Mesodermal cell (in vitro differentiated cells): Measurements from ENCODE around the gene MYL5.

Experiments used
- H3K27ac ChIP-seq: 2 replicates; pipeline ENCODE4 v1.7.0; 2013; ENCODE audit warnings: mild to moderate bottlenecking, low read depth, low read length, moderate library complexity; ENCODE audit not compliant: severe bottlenecking
- H3K36me3 ChIP-seq: 2 replicates; pipeline ENCODE4 v1.7.1; 2013; ENCODE audit warnings: mild to moderate bottlenecking, low read length, moderate library complexity; ENCODE audit not compliant: control insufficient read depth, insufficient read depth
- H3K4me1 ChIP-seq: one replicate; pipeline ENCODE4 v1.7.1; 2013; ENCODE audit warnings: mild to moderate bottlenecking, low read length; ENCODE audit not compliant: insufficient read depth, control insufficient read depth, poor library complexity, severe bottlenecking
- H3K4me3 ChIP-seq: 2 replicates; pipeline ENCODE4 v1.7.0; 2013; ENCODE audit warnings: low read length, control low read depth, mild to moderate bottlenecking; ENCODE audit not compliant: insufficient read depth, poor library complexity, severe bottlenecking; ENCODE audit errors: extremely low read depth
- H3K9me3 ChIP-seq: 2 replicates; pipeline ENCODE4 v1.7.1; 2013; ENCODE audit warnings: mild to moderate bottlenecking, low read length, moderate library complexity; ENCODE audit not compliant: control insufficient read depth
- WGBS, 2 experiments: methylation state at CpG; one replicate each; pipeline ENCODE4 v1.1.5; 2013; ENCODE audit warnings: missing lambda C conversion rate in 2 of 2; ENCODE audit not compliant: insufficient coverage in 2 of 2; 5-methylcytosine and 5-hydroxymethylcytosine counted together

The MYL5 gene

GRCh38 chr4:653080-653821 is 21.1 kb upstream of the MYL5 start:
- 94% methylated on average over 35 of the region's 35 CpGs for WGBS, 2 experiments
- no peak overlapping the region for H3K4me3 ChIP-seq
- H3K36me3 ChIP-seq = no peaks in the 10 kb centered on the region
- H3K27ac ChIP-seq = no peak overlapping the region
- peaks cover 5% of the 10 kb centered on the region for H3K4me1 ChIP-seq
- no peaks in the 10 kb centered on the region for H3K9me3 ChIP-seq

- Histone ChIP-seq H3K4me3 (no peak overlapping the region), H3K9me3 (no peaks in the 10 kb centered on the region), H3K36me3 (no peaks in the 10 kb centered on the region), H3K4me1 (peaks cover 5% of the 10 kb centered on the region), H3K27ac (no peak overlapping the region)
- 92 to 94% methylated on average over 22 of the region's 29 CpGs for WGBS, 2 experiments
Measured at GRCh38 chr4:653831-654502, 20.4 kb upstream of the MYL5 start.

- no peak overlapping the region for H3K27ac ChIP-seq
- H3K9me3 ChIP-seq = no peaks in the 10 kb centered on the region
- H3K36me3 ChIP-seq = no peaks in the 10 kb centered on the region
- H3K4me3 ChIP-seq = no peak overlapping the region
- H3K4me1 ChIP-seq = peaks cover 5% of the 10 kb centered on the region
- WGBS, 2 experiments = 94% methylated on average over 14 to 17 of the region's 17 CpGs
Measured at GRCh38 chr4:654503-654845, 19.9 kb upstream of the MYL5 start.

GRCh38 chr4:654871-655463 is 19.4 kb upstream of the MYL5 start:
- Histone ChIP-seq H3K9me3 (no peaks in the 10 kb centered on the region), H3K36me3 (no peaks in the 10 kb centered on the region)
- WGBS, 2 experiments = 87 to 88% methylated on average over 8 to 14 of the region's 17 CpGs

GRCh38 chr4:655464-656151 is 18.7 kb upstream of the MYL5 start:
- Histone ChIP-seq H3K27ac (no peak overlapping the region), H3K4me3 (no peak overlapping the region), H3K36me3 (no peaks in the 10 kb centered on the region), H3K9me3 (no peaks in the 10 kb centered on the region), H3K4me1 (peaks cover 5% of the 10 kb centered on the region)
- WGBS, 2 experiments = 91 to 92% methylated on average over 25 to 26 of the region's 26 CpGs

More at GRCh38 chr4:654871-655463, 19.4 kb upstream of the MYL5 start:
- Histone ChIP-seq H3K4me1 (peaks cover 5% of the 10 kb centered on the region), H3K27ac (no peak overlapping the region), H3K4me3 (no peak overlapping the region)

- Histone ChIP-seq H3K27ac (no peak overlapping the region), H3K4me1 (peaks cover 5% of the 10 kb centered on the region), H3K36me3 (no peaks in the 10 kb centered on the region), H3K4me3 (no peak overlapping the region), H3K9me3 (no peaks in the 10 kb centered on the region)
- WGBS, 2 experiments = 93 to 95% methylated on average over 43 to 45 of the region's 58 CpGs
Measured at GRCh38 chr4:656436-657337, 17.7 kb upstream of the MYL5 start.

GRCh38 chr4:657338-657833 is 17.0 kb upstream of the MYL5 start:
- H3K36me3 ChIP-seq = no peaks in the 10 kb centered on the region
- H3K27ac ChIP-seq = no peak overlapping the region
- WGBS, 2 experiments = 90 to 95% methylated on average over 13 to 22 of the region's 23 CpGs
- H3K4me3 ChIP-seq = no peak overlapping the region
- H3K4me1 ChIP-seq = peaks cover 5% of the 10 kb centered on the region
- no peaks in the 10 kb centered on the region for H3K9me3 ChIP-seq

GRCh38 chr4:657834-658667 is 16.3 kb upstream of the MYL5 start:
- Histone ChIP-seq H3K27ac (no peak overlapping the region), H3K9me3 (no peaks in the 10 kb centered on the region), H3K4me3 (no peak overlapping the region), H3K36me3 (no peaks in the 10 kb centered on the region), H3K4me1 (peaks cover 5% of the 10 kb centered on the region)
- WGBS, 2 experiments = 95% methylated on average over 22 to 26 of the region's 27 CpGs

- H3K9me3 ChIP-seq = no peaks in the 10 kb centered on the region
- no peak overlapping the region for H3K4me3 ChIP-seq
- WGBS, 2 experiments = 93 to 94% methylated on average over 30 to 32 of the region's 32 CpGs
- no peaks in the 10 kb centered on the region for H3K36me3 ChIP-seq
- H3K4me1 ChIP-seq = peaks cover 5% of the 10 kb centered on the region
- H3K27ac ChIP-seq = no peak overlapping the region
Measured at GRCh38 chr4:658681-659667, 15.4 kb upstream of the MYL5 start.
